Stomach (tissue), 4 donors: ENCODE data around the gene TMEM186.

Source experiments
- POLR2A ChIP-seq, 4 donors: fragments of 450-650 bp; IDR thresholded peaks; one replicate each; pipeline ENCODE4 v1.6.1; 2016; ENCODE audit warnings: antibody characterized with exemption in 4 of 4, control low read depth in 2 of 4, mild to moderate bottlenecking in 1 of 4, moderate library complexity in 1 of 4
- TF ChIP-seq, protein P1 (sequence below), 7 experiments: fragments of 450-650 bp in 4 of 7; fragments of 200-600 bp in 3 of 7; sonication (generic) in 3 of 7; IDR thresholded peaks; one replicate each; pipeline ENCODE4 v1.5.1; 2016 to 2019; ENCODE audit warnings: antibody characterized with exemption in 7 of 7, control low read depth in 2 of 7, mild to moderate bottlenecking in 1 of 7

DNA sequence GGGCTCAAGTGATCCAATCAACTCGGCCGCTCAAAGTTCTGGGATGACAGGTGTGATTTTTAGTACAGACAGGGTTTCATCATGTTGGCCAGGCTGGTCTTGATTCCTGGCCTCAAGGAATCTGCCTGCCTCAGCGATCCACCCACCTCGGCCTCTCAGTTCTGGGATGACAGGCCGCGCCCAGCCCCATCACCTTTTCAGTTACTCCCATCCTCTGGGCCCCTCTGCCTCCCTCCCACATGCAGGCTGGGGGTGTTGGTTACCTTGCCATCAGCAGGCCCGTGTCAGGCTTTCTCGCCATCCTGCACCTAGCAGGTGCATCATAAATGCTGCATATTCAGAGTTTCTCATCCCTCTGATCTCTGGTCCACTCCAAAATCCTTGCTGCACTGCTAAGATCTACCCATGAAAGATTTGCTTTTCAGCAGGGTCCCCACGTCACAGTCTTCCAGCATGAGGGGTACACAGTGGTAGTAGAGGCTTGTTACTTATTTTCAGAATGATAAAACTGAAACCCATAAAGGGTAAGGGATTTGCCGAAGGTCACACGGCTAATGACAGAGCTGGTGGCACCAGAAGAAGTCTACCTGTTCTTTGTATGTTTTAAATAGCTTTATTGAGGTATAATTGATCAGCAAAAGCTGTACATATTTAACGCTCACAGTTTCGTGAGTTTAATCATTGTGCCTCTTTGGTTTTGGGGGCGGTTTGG lies 16.8 kb upstream of the TMEM186 start:
- TF ChIP-seq, protein P1, sequence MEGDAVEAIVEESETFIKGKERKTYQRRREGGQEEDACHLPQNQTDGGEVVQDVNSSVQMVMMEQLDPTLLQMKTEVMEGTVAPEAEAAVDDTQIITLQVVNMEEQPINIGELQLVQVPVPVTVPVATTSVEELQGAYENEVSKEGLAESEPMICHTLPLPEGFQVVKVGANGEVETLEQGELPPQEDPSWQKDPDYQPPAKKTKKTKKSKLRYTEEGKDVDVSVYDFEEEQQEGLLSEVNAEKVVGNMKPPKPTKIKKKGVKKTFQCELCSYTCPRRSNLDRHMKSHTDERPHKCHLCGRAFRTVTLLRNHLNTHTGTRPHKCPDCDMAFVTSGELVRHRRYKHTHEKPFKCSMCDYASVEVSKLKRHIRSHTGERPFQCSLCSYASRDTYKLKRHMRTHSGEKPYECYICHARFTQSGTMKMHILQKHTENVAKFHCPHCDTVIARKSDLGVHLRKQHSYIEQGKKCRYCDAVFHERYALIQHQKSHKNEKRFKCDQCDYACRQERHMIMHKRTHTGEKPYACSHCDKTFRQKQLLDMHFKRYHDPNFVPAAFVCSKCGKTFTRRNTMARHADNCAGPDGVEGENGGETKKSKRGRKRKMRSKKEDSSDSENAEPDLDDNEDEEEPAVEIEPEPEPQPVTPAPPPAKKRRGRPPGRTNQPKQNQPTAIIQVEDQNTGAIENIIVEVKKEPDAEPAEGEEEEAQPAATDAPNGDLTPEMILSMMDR (IDR thresholded peaks at IDR 0.05), result no peak
- TF ChIP-seq POLR2A (IDR thresholded peaks at IDR 0.05), result no peak
